Mesenchymal stem cell (in vitro differentiated cells and primary cell): Measurements from ENCODE around the gene LRFN2.

Source experiments
- DNase-seq: peaks from one replicate; pipeline ENCODE4 v3.0.0-alpha.2; 2013
- H2AFZ ChIP-seq: one replicate; pipeline ENCODE4 v1.6.1; 2013; ENCODE audit warnings: low read depth, mild to moderate bottlenecking, control low read depth, inconsistent platforms, low read length, moderate library complexity
- H2AK5ac ChIP-seq: 2 replicates; pipeline ENCODE4 v1.6.1; 2013; ENCODE audit warnings: low read length, moderate library complexity, mild to moderate bottlenecking, inconsistent platforms; ENCODE audit not compliant: severe bottlenecking
- H2BK120ac ChIP-seq: one replicate; pipeline ENCODE4 v1.6.1; 2013; ENCODE audit warnings: low read depth, mild to moderate bottlenecking, inconsistent platforms, low read length, moderate library complexity
- H2BK12ac ChIP-seq, 2 experiments: one replicate each; pipeline ENCODE4 v1.6.1; 2013; ENCODE audit warnings: inconsistent platforms in 2 of 2, low read length in 2 of 2, mild to moderate bottlenecking in 2 of 2, moderate library complexity in 2 of 2, control low read depth in 1 of 2
- H2BK15ac ChIP-seq: one replicate; pipeline ENCODE4 v1.6.1; 2013; ENCODE audit warnings: mild to moderate bottlenecking, low read depth, inconsistent platforms; ENCODE audit not compliant: poor library complexity, severe bottlenecking
- H2BK5ac ChIP-seq: 2 replicates; pipeline ENCODE4 v1.6.1; 2013; ENCODE audit warnings: low read depth, mild to moderate bottlenecking, low read length, control low read depth, inconsistent platforms; ENCODE audit not compliant: poor library complexity, severe bottlenecking
- H3K14ac ChIP-seq, 2 experiments: one replicate each; pipeline ENCODE4 v1.6.1; 2013; ENCODE audit warnings: inconsistent platforms in 2 of 2, low read length in 2 of 2, control low read depth in 1 of 2, mild to moderate bottlenecking in 1 of 2, moderate library complexity in 1 of 2
- H3K18ac ChIP-seq, 2 experiments: one replicate each; pipeline ENCODE4 v1.6.1; 2013; ENCODE audit warnings: inconsistent platforms in 2 of 2, low read length in 2 of 2, control low read depth in 1 of 2, low read depth in 1 of 2, mild to moderate bottlenecking in 1 of 2
- H3K23ac ChIP-seq, 2 experiments: one replicate each; pipeline ENCODE4 v1.6.1; 2013; ENCODE audit warnings: inconsistent platforms in 2 of 2, low read length in 2 of 2, mild to moderate bottlenecking in 2 of 2, moderate library complexity in 2 of 2, control low read depth in 1 of 2
- H3K27ac ChIP-seq: 2 replicates; pipeline ENCODE4 v1.5.1; 2013; ENCODE audit warnings: mild to moderate bottlenecking, moderate library complexity, low read length, control low read depth, inconsistent platforms; ENCODE audit not compliant: poor library complexity, severe bottlenecking
- H3K27me3 ChIP-seq, 2 experiments: 2 replicates each; pipeline versions ENCODE4 v1.6.1 to v1.7.0; 2013; ENCODE audit warnings: low read length in 2 of 2, mild to moderate bottlenecking in 2 of 2, moderate library complexity in 2 of 2, control low read depth in 1 of 2, inconsistent platforms in 1 of 2; ENCODE audit not compliant: control insufficient read depth in 1 of 2, insufficient read depth in 1 of 2
- H3K36me3 ChIP-seq, 2 experiments: 2 replicates each; pipeline versions ENCODE4 v1.6.1 to v1.7.0; 2013; ENCODE audit warnings: low read length in 2 of 2, control low read depth in 1 of 2, inconsistent platforms in 1 of 2, low read depth in 1 of 2, mild to moderate bottlenecking in 1 of 2; ENCODE audit not compliant: insufficient read depth in 2 of 2, control insufficient read depth in 1 of 2
- H3K4ac ChIP-seq, 2 experiments: one replicate each; pipeline ENCODE4 v1.6.1; 2013; ENCODE audit warnings: inconsistent platforms in 2 of 2, low read length in 2 of 2, mild to moderate bottlenecking in 2 of 2, moderate library complexity in 2 of 2, control low read depth in 1 of 2, low read depth in 1 of 2
- H3K4me1 ChIP-seq: 2 replicates; pipeline ENCODE4 v1.6.1; 2013; ENCODE audit warnings: low read depth, low read length, control low read depth; ENCODE audit not compliant: control insufficient read depth, insufficient read depth
- H3K4me2 ChIP-seq: 2 replicates; pipeline ENCODE4 v1.6.1; 2013; ENCODE audit warnings: low read length, mild to moderate bottlenecking, inconsistent platforms; ENCODE audit not compliant: poor library complexity, severe bottlenecking
- H3K4me3 ChIP-seq, 2 experiments: 2 replicates each; pipeline versions ENCODE4 v1.5.1 to v1.7.0; 2013; ENCODE audit warnings: low read length in 2 of 2, mild to moderate bottlenecking in 2 of 2, control low read depth in 1 of 2, low read depth in 1 of 2; ENCODE audit not compliant: insufficient read depth in 1 of 2
- H3K79me1 ChIP-seq: replicated peaks from 2 replicates; pipeline ENCODE4 v1.6.1; 2013; ENCODE audit warnings: mild to moderate bottlenecking, control low read depth, low read length, inconsistent platforms; ENCODE audit not compliant: poor library complexity, severe bottlenecking
- H3K9ac ChIP-seq: 2 replicates; pipeline ENCODE4 v1.7.0; 2013; ENCODE audit warnings: mild to moderate bottlenecking, low read length, moderate library complexity
- H3K9me3 ChIP-seq: 2 replicates; pipeline ENCODE4 v1.7.0; 2013; ENCODE audit warnings: mild to moderate bottlenecking, low read length; ENCODE audit not compliant: control insufficient read depth
- H4K8ac ChIP-seq: one replicate; pipeline ENCODE4 v1.6.1; 2013; ENCODE audit warnings: inconsistent platforms, mild to moderate bottlenecking, low read length, moderate library complexity
- H4K91ac ChIP-seq: one replicate; pipeline ENCODE4 v1.6.1; 2013; ENCODE audit warnings: mild to moderate bottlenecking, low read length, inconsistent platforms
- WGBS: methylation state at CpG from one replicate; pipeline ENCODE4 v1.1.7; 2013; ENCODE audit warnings: mixed read lengths; 5-methylcytosine and 5-hydroxymethylcytosine counted together

The LRFN2 gene

GRCh38 chr6:40394381-40394780 is 192.8 kb downstream of the LRFN2 start:
- H4K8ac ChIP-seq = no peak overlapping the region
- H3K4ac ChIP-seq = no peak overlapping the region
- no peak overlapping the region for H2BK12ac ChIP-seq
- H3K18ac ChIP-seq = no peak overlapping the region
- H3K27ac ChIP-seq = no peak overlapping the region
- H3K9me3 ChIP-seq = no peaks in the 10 kb centered on the region
- H2AFZ ChIP-seq = no peak overlapping the region
- H3K23ac ChIP-seq = no peak overlapping the region
- H4K91ac ChIP-seq = no peak overlapping the region
- H3K4me2 ChIP-seq = no peak overlapping the region
- no peak overlapping the region for H2BK15ac ChIP-seq
- H3K4me1 ChIP-seq = no peaks in the 10 kb centered on the region
- 94% methylated on average over 1 of the region's 1 CpG for WGBS
- no peak overlapping the region for H3K4me3 ChIP-seq
- no peaks in the 10 kb centered on the region for H3K36me3 ChIP-seq
- no peak overlapping the region for H3K9ac ChIP-seq
- no peak overlapping the region for H2AK5ac ChIP-seq
- H3K79me1 ChIP-seq = no peaks in the 10 kb centered on the region
- no peak overlapping the region for H2BK5ac ChIP-seq
- DNase-seq = no peak
- H2BK120ac ChIP-seq = no peak overlapping the region
- H3K14ac ChIP-seq = no peak overlapping the region
- H3K27me3 ChIP-seq = peaks cover 9 to 19% of the 10 kb centered on the region in 2 experiments

GRCh38 chr6:40393641-40394040 is 193.5 kb downstream of the LRFN2 start:
- Histone ChIP-seq H3K27ac (no peak overlapping the region), H3K79me1 (no peaks in the 10 kb centered on the region), H3K9ac (no peak overlapping the region), H3K23ac (no peak overlapping the region), H4K8ac (no peak overlapping the region), H2BK15ac (no peak overlapping the region), H2BK12ac (no peak overlapping the region), H3K18ac (no peak overlapping the region), H4K91ac (no peak overlapping the region), H3K14ac (no peak overlapping the region), H2BK120ac (no peak overlapping the region), H2AFZ (no peak overlapping the region), H3K36me3 (no peaks in the 10 kb centered on the region), H3K4me1 (no peaks in the 10 kb centered on the region), H2AK5ac (no peak overlapping the region), H3K4ac (no peak overlapping the region), H3K9me3 (no peaks in the 10 kb centered on the region), H3K4me2 (no peak overlapping the region), H2BK5ac (no peak overlapping the region), H3K4me3 (no peak overlapping the region), H3K27me3 (peaks cover 9 to 26% of the 10 kb centered on the region in 2 experiments)
- DNase-seq = no peak
- WGBS = 56% methylated on average over 4 of the region's 5 CpGs

DNA sequence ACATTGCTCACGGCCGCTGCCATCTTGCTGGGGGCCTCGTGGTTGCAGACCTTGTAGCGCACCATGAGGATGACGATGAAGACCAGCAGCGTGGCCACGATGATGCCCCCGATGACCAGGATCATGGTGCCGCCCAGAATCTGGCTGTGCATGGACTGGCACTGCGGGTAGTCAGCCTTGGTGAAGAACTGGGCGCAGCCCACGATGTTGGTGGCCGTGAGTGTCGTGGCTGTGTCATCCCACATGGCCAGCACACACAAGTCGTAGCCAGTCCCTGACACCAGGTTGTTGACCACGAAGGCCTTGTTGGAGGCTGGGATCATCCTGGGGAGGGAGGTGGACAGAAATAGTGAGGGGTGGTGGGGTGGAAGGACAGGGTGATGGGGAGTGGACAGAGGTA is 194.6 kb downstream of the LRFN2 start:
- Histone ChIP-seq H3K79me1 (no peaks in the 10 kb centered on the region), H3K36me3 (no peaks in the 10 kb centered on the region), H2BK15ac (no peak overlapping the region), H3K9me3 (no peaks in the 10 kb centered on the region), H3K4me3 (no peak overlapping the region), H3K4ac (no peak overlapping the region), H3K23ac (no peak overlapping the region), H2BK12ac (no peak overlapping the region), H3K4me1 (no peaks in the 10 kb centered on the region), H3K14ac (no peak overlapping the region), H4K8ac (no peak overlapping the region), H3K18ac (no peak overlapping the region), H3K27ac (no peak overlapping the region), H3K27me3 (peaks cover 9 to 31% of the 10 kb centered on the region in 2 experiments), H2AK5ac (no peak overlapping the region), H3K4me2 (no peak overlapping the region), H2AFZ (no peak overlapping the region), H4K91ac (no peak overlapping the region), H2BK5ac (no peak overlapping the region), H2BK120ac (no peak overlapping the region), H3K9ac (no peak overlapping the region)
- WGBS = 94% methylated on average over 16 of the region's 16 CpGs
- no peak for DNase-seq

DNA sequence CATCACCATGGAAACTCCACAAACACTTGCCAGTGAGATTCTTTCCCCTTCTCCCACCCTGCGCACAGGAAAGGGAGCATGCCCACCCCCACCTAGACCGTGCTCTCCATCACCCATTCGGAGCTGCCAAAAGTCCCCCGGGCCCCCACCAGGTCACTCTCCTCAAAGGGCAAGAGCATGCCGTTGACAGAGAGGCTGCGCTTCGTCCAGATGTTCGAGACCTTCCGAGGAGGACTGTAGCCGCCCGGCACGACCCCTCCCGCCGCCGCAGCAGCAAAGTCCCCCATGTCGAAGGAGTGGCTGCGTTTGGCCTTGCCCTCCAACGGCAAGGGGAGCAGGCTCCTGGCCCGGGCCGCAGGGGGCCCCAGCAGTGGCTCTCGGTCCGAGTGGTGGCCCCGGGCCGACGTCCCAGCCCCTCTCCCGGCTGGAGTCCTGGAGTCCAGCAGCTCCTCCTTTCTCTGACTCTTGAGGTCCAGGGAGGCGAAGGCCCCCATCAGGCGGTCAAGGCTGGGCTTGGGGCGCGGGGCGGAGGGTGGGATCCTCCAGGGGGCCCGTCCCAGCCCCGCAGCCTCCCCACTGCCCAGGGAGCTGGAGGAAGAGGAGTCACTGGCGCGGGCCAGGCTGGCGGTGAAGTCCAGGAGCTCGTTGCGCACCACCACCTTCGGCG is 195.2 kb downstream of the LRFN2 start:
- no peaks in the 10 kb centered on the region for H3K9me3 ChIP-seq
- H3K4me2 ChIP-seq = no peak overlapping the region
- H3K27ac ChIP-seq = no peak overlapping the region
- H4K8ac ChIP-seq = no peak overlapping the region
- no peak overlapping the region for H2BK12ac ChIP-seq
- 91% methylated on average over 40 of the region's 40 CpGs for WGBS
- no peak overlapping the region for H3K23ac ChIP-seq
- no peak overlapping the region for H3K4me3 ChIP-seq
- no peak overlapping the region for H2AFZ ChIP-seq
- H2BK5ac ChIP-seq = no peak overlapping the region
- H4K91ac ChIP-seq = no peak overlapping the region
- H3K27me3 ChIP-seq = peaks cover 9 to 31% of the 10 kb centered on the region in 2 experiments
- no peak overlapping the region for H2AK5ac ChIP-seq
- H3K79me1 ChIP-seq = no peaks in the 10 kb centered on the region
- H2BK120ac ChIP-seq = no peak overlapping the region
- H3K36me3 ChIP-seq = no peaks in the 10 kb centered on the region
- DNase-seq = no peak
- no peaks in the 10 kb centered on the region for H3K4me1 ChIP-seq
- no peak overlapping the region for H3K9ac ChIP-seq
- H3K4ac ChIP-seq = no peak overlapping the region
- H3K18ac ChIP-seq = no peak overlapping the region
- no peak overlapping the region for H2BK15ac ChIP-seq
- no peak overlapping the region for H3K14ac ChIP-seq
